Measurements from ENCODE around the gene DOCK4. TPM values are rescaled to one million over a fixed set of nuclear protein-coding genes. Genes with fewer than 3 reads are reported as not detected.
"Not testable (repeated sequence)": the region's sequence is repeated elsewhere in the genome, so short reads cannot be mapped to it uniquely, and the experiment has no call there.

The DOCK4 gene, protein sequence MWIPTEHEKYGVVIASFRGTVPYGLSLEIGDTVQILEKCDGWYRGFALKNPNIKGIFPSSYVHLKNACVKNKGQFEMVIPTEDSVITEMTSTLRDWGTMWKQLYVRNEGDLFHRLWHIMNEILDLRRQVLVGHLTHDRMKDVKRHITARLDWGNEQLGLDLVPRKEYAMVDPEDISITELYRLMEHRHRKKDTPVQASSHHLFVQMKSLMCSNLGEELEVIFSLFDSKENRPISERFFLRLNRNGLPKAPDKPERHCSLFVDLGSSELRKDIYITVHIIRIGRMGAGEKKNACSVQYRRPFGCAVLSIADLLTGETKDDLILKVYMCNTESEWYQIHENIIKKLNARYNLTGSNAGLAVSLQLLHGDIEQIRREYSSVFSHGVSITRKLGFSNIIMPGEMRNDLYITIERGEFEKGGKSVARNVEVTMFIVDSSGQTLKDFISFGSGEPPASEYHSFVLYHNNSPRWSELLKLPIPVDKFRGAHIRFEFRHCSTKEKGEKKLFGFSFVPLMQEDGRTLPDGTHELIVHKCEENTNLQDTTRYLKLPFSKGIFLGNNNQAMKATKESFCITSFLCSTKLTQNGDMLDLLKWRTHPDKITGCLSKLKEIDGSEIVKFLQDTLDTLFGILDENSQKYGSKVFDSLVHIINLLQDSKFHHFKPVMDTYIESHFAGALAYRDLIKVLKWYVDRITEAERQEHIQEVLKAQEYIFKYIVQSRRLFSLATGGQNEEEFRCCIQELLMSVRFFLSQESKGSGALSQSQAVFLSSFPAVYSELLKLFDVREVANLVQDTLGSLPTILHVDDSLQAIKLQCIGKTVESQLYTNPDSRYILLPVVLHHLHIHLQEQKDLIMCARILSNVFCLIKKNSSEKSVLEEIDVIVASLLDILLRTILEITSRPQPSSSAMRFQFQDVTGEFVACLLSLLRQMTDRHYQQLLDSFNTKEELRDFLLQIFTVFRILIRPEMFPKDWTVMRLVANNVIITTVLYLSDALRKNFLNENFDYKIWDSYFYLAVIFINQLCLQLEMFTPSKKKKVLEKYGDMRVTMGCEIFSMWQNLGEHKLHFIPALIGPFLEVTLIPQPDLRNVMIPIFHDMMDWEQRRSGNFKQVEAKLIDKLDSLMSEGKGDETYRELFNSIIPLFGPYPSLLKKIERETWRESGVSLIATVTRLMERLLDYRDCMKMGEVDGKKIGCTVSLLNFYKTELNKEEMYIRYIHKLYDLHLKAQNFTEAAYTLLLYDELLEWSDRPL (N-terminal part only)
- 109 TPM for total RNA-seq

DNA sequence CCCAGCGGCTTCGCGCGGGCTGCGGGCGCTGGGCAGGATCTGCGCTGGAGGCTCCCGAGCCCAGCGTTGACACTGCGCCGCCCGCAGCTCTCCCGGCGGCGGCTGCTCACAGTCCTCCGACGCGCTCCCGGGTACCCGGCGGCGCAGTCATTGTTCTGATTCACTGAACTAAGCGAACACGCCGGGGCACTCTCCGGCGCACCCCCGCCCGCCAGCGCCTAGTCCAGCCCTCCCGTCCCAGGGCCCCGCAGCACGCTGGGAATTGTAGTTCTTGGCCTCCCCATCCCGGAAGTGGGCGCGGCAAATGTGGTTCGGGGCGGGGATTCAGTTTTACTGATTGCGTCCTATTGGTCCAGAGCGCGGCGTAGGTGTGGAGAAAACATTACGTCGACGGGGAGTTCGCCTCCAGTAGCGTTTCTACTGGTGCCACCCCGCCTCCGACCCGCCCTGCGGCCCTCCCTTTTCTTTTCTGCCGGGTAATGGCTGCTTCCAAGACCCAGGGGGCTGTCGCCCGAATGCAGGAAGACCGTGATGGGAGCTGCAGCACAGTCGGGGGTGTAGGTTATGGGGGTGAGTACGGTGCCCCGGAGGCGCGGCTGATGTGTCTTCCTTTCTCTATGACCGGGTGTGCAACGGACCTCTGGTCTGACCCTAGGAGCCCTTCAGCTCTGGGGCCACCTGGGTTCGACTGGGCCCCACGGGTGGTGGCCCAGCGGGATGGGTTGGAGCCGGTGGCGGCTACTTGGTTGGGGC, at the start of gene DOCK4, which contains the start of gene ZNF277:
Gene DOCK4 (minus strand): TSS at position 162 of the 753 bp plus-strand sequence. CDS start 261 bp downstream, outside the sequence.
Gene ZNF277 (plus strand): TSS at position 458 of the 753 bp plus-strand sequence. CDS start 22 bp downstream, at position 480.
- peak; percentile 100 for DNase-seq

DNA sequence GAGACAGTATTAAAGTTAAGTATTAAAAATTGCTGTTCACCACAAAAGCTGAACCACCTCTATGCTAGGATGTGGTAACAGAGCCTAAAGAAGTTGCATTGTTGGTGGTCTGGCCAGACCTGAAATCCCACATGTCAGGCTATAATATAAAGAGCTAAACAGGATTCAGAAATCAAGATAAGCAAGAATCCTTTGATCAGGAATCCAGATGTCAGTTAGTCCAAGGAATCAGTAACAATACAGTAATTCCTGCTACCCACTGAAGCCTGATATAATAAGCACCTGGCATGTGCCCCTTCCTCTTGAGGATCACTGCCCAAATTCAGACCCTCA, 49.2 kb upstream of the DOCK4 start:
- no peak for DNase-seq

DNA sequence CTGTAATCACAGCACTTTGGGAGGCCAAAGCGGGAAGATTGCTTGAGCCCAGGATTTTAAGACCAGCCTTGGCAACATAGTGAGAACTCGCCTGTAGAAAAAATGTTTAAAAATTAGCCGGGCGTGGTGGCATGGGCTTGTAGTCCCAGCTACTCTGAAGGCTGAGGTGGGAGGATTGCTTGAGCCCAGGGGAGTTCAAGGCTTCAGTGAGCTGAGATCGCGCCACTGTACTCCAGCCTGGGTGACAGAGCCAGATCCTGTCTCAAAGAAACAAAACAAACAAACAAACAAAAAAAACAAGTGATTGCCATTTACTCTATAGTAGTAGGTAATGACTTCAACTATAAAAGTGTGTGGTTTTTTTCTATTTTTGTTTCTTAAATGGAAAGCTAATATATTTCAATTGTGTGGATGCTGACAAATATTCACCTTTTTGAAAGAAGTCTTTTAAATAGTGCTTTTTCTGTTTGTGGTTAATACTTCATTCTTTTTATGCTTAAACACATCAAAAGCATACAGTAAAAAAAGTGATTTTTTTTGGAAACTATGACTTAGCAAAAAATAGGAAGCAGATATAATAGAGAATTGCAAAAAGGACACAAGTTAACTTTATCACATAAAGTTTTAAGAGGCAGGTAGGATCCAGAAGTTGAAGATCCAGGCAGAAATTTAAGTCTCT, 48.6 kb upstream of the DOCK4 start:
- DNase-seq: no peak

DNA sequence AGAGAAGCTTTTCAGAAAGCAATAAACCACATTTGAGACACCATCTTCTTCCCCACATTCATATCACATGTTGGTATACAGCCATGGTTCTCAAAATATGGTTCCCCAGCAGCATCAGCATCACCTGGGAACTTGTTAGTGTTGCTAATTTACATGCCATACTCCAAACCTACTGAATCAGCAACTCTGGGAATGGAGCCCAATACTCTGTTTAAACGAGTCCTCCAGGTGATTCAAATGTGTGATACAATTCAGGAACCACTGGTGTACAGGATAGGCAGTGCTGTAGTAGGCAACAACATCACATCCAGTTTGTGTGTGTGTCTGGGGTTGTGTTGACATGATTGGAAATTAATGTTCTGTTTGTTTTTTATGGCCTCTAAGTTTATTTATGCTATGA, 48.0 kb upstream of the DOCK4 start:
- no peak for DNase-seq

DNA sequence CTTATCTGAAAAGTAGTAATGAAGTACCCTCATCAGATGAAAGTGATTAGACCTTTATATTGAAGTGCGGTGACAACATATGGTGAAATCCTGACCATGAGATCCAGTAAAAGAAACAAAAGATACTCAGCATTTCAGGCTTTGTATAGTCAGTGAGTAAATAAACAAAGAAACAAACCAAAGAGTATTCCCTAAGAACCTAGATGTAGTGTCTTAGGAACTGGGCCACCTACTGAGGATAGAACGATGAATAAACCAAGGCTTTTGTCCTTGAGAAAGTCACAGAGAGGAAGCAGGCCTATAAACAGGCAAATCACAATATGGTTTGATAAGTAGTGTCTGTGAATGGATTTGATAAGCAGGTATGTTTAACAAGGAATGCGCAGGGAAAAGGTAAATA, 46.5 kb upstream of the DOCK4 start:
- DNase-seq: no peak

DNA sequence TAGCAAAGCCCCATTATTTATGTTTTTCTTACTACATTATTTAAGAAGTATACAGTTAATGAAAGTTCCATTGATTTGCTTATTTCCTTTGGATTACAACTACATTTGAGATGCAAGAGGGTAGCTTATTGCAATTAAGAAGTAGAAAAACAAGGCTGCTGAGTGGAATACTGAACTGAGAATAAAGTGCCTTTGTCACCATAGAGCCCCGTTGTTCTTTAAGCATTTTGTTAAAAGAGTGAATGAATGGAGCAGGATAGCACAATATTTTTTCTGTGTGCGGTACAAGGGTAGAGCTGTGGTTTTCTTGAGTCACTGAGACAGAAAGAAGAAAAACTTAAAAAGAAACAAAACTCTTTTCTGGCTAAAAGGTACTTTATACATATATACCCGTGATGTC, 45.9 kb upstream of the DOCK4 start:
- DNase-seq: no peak

DNA sequence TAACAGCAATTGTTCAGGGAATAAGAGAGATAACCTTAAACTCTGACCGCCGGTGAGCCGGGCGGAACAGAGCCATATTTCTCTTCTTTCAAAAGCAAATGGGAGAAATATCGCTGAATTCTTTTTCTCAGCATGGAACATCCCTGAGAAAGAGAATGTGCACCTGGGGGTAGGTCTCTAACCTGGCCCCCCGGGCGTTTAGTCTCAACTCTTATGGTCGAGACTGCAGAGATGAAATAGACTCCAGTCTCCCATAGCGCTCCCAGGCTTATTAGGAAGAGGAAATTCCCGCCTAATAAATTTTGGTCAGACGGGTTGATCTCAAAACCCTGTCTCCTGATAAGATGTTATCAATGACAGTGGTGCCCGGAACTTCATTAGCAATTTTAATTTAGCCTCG, 43.8 kb upstream of the DOCK4 start:
- not testable (repeated sequence) for DNase-seq

DNA sequence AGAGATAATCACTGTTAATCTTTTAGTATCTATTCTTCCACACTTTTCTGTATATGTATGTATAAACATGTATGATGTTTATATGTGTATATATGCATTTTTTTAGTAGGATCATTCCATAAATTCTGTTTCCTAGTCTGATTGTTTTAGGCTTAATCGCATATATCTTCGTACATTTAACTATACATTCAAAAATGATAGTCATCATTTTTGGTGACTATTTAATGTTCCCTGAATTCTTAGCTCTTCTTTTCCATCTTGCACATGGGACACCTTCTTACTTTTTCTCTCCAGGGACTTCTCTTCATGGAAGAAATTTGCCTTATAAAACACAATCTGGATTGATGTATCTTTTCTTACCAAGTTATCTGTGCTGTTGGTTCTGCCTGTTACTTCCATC, 42.4 kb upstream of the DOCK4 start:
- DNase-seq: no peak

DNA sequence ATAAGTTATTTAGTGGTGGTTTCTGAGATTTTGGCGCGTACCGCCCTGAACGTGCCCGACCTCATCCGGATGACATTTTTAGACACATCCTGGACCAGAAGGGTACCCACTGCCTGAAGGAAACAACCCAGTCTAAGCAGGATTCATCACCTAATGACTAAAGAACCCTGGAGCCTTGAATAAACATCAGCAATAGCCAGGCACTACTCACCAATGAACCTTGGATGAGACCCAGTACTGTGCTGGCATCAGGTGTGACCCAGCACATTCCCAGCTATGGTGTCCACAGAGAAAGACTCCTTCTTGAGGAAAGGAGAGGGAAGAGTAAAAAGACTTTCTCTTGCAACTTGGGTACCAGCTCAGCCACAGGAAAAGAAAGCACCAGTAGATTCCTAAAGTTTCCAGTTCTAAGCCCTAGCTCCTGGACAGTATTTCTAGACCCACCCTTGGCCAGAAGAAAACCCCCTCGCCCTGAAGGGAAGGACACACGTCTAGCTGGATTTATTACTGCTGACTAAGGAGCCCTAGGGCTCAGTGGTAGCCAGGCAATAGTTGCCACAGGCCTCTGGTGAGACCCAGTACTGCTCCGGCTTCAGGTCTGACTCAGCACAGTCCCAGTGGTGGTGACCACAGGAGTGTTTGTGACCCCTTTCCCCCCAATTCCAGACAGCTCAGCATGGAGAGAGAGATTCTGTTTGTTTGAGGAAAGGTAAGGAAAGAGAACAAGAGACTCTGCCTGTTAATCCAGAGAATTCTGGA, 32.8 kb upstream of the DOCK4 start:
- no peak for DNase-seq

DNA sequence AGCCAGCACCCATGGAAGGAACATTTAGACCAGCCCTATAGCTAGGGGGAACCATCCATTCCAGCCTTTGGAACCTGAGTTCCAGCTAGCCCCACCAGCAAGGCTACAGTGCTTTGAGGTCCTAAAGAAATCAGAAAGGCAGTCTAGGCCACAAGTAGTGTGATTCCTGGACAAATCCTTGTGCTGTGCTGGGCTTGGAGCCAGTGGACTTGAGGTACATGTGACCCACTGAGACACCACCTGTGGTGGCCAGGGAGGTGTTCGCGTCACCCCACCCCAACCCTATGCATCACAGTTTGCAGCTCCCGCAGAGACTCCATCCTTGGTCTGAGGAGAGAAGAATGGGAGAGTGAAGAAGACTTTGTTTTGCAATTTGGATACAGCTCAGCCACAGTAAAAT, 32.1 kb upstream of the DOCK4 start:
- no peak for DNase-seq

DNA sequence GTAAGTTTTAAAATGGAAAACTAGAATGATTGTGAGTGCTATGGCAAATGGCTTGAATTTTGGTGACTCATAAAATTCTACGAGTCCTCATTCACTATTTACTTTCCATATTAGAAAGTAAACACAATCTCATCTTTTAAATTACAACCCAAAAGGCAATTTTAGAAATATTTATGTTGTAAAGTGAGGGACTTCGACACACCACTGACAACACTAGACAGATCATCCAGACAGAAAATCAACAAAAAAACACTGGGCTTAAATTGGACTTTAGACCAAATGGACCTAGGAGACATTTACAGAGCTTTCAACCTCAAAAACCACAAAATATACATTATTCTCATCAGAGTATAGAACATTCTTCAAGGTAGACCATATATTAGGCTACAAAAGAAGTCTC, 30.4 kb upstream of the DOCK4 start:
- DNase-seq: no peak

DNA sequence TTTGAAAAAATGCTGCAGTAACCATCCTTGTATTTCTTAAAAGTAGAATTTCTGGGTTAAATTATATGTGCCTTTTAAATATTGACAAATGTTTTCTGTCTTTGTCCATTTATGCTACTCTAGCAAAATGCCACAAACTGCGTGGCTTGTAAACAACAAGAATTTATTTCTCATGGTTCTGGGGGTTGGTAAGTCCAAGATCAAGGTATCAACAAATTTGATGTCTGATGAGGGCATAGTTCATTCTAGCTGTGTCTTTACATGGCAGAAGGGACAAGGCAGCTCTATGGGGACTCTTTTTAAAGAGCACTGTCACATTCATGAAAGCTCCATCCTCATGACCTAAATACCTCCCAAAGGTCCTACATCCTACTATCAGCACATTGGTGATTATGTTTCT, 27.9 kb upstream of the DOCK4 start:
- no peak for DNase-seq

DNA sequence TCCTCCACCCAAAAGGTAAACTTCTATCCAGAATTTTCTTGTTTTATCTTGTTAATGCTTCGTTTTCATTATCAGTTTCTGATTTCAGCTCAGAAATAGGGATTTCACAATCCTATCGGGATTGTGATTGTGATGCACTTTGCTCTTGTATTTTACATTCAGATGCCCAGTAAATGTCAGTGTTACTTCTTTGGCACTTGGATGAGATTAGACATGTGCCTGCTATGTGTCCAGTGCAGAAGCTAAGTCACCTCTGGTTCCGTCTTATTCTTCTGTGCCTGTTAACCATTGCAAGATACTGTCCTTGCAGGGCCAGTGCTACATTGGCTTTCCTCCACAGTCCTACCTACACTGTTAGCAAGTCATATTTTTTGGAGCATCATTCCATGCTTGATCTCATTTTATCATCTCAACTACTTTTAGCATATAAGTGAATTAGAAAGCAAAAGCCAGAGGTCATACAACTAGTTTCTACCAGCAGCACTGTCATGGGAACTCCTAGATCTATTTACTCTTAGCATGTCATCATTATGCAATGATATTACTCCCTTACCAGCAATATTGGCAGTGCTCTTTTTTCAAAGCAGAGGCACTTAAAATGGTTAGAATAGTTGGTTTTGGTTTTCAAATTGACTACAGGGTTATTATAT, 27.0 kb upstream of the DOCK4 start:
- no peak for DNase-seq

DNA sequence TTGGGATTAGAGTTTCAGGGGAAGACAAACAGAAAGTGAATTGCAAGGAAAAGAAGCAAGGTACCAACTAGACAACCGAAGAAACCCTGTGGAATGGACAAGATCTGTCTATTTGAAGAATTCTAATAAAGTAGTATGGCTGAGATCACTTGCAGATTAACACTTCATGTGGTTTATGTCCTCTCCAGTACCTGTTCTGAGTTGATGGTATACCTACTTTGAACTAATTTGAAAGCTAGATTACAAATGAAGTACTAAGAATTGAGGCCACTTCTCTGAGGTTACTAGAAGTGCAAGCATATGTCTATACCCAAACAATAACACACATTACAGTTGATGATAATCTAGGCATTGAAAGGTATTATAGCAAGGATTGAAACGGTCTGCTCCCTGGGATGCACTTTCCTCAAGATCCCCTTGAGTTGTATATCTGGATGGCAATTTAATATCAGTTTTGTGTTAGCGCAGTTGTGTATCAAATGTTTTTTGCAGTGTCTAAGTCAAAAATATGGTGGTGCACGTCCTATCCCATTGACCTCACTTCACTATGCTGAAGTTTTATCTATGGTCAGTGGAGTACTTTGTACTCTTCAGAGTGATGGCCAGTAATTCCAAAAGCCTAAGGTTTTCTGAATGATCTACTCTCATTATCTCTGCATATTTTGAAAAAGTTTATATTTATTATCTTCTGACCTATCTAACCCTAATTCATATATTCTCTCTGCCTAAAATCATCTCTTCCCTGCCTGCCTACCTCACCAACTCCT, 26.2 kb upstream of the DOCK4 start:
- no peak for DNase-seq

DNA sequence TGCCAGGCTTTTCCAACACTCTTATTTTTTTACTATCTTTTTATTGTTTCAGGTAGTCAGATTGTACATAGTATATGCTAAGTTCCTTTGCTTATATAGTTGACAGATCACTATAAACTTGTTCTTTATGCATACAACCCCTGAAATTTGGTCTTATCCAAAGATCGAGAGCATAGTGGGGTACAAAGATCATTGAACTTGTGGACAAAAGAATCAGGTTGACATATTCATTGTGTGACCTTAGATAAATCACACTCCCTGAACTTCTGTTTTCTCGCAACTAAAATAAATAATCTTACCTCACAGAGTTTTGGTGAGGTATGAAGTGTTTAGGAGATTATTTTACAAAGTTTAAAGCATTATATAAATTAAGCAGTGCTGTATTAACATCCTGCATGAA, 22.4 kb upstream of the DOCK4 start:
- DNase-seq: no peak

DNA sequence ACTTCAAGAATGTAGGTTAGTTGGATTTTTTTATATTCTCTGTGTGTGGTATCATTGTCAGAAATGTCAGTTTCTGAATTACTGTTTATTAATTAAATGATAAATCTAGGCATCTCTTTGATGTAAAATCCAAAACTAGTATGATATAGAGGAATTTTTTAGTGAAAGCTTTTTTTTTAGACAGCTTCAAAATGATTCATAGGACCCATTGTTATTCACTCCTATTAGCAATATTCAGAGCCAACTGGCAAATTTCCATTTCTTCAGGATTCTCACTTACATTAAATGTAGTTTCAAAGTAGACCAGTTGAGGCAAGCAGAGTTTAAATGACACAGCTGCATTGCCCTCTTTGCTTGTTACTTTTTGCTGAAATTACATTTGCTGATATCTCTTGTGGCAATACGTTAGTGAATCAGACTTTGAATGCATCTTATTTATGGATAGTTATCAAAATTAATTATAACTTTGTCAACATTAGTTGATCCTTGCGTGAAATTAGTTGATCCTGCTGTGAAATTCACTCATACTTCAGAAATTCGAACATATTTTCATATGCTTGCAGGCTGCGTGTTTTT, 20.6 kb upstream of the DOCK4 start:
- no peak for DNase-seq

DNA sequence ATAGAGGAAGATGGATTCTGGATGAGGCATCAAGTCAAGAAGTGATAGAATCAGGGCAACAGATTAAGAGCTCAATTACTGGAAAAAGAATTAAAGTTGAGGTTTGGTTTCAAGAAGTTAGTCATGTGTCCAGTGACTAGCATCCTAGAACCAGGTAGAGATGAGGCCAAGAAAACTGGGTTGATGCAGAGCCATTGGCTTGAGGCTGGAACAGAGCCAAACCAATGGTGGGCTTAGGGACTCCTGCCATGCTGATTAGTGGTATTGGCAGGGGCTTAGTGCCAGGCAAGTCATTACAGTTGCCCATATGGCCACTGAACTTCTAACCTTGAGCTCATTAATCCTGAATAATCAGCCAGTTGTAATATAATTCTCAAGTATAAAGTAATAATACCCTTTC, 18.8 kb upstream of the DOCK4 start:
- no peak for DNase-seq

DNA sequence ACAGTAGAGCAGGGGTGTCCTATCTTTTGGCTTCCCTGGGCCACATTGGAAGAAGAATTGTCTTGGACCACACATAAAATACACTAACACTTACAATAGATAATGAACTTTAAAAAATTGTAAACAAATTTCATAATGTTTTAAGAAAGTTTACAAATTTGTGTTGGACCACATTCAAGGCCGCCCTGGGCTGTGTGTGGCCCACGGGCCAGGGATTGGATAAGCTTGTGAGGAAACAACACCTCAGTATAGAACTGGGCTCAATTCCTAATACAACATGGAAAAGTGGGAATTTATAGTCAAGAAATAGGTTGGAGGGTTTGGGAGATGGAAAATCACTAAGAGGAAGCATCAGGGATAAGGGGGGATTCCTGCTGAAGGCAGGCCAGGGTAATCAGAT, 18.0 kb upstream of the DOCK4 start:
- DNase-seq: no peak

DNA sequence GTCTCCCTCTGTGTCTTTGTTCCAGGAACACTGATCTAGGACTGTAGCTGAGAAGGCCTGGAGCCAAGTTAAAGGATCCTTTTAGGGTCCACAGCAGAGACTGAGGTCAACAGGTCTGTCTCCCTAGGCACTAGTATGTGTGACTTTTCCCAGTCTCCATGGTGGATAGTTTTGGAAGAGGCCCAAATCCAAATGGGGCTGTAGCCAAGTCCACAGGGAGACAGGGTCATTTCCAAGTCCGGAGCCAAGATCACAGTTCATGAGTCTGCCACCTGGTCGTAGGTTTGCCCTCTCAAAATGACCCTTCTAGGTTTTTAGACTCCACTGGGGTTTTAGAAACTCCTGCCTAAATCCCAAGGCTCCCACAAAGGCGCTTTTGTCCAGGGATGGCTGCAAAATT, 17.1 kb upstream of the DOCK4 start:
- no peak for DNase-seq
